Activated CD4-positive, alpha-beta T cell treated with anti-CD3 and anti-CD28 coated beads, Interleukin-10, Interleukin-2, amounts not matched to agents 100 ng/mL and 50 ng/mL, durations not matched to agents 16 hours and 8 hours (primary cell): ENCODE measurements around the gene HGFAC.

Experiments used
- DNase-seq: peaks from one replicate; pipeline ENCODE4 v3.0.0-alpha.2; 2020

HGFAC gene

GRCh38 chr4:3464349-3464905 is 22.7 kb downstream of the HGFAC start:
- no peak for DNase-seq

- no peak for DNase-seq
Observed at GRCh38 chr4:3464911-3465697, 23.3 kb downstream of the HGFAC start.

GRCh38 chr4:3465698-3466671 is 24.2 kb downstream of the HGFAC start:
- DNase-seq = no peak

- no peak for DNase-seq
Observed at GRCh38 chr4:3466691-3467600, 25.2 kb downstream of the HGFAC start.

- no peak for DNase-seq
Observed at GRCh38 chr4:3467601-3468031, 25.8 kb downstream of the HGFAC start.

- no peak for DNase-seq
Observed at GRCh38 chr4:3468154-3468553, 26.4 kb downstream of the HGFAC start.

GRCh38 chr4:3468804-3469203 is 27.0 kb downstream of the HGFAC start:
- no peak for DNase-seq

GRCh38 chr4:3469386-3470243 is 27.8 kb downstream of the HGFAC start:
- no peak for DNase-seq

- DNase-seq = no peak
Observed at GRCh38 chr4:3470244-3471097, 28.7 kb downstream of the HGFAC start.

GRCh38 chr4:3471098-3471760 is 29.5 kb downstream of the HGFAC start:
- DNase-seq = no peak

GRCh38 chr4:3471886-3472285 is 30.1 kb downstream of the HGFAC start:
- DNase-seq = no peak

GRCh38 chr4:3472411-3473141 is 30.8 kb downstream of the HGFAC start:
- DNase-seq = no peak

- DNase-seq = no peak
Observed at GRCh38 chr4:3473181-3473950, 31.6 kb downstream of the HGFAC start.

GRCh38 chr4:3473996-3474765 is 32.4 kb downstream of the HGFAC start:
- DNase-seq = no peak

GRCh38 chr4:3475041-3475712 is 33.4 kb downstream of the HGFAC start:
- DNase-seq = no peak

GRCh38 chr4:3475713-3476260 is 34.0 kb downstream of the HGFAC start:
- DNase-seq = no peak

GRCh38 chr4:3476341-3476747 is 34.6 kb downstream of the HGFAC start:
- DNase-seq = no peak
